Amygdala (tissue), 56 donors: ENCODE measurements around the gene GCNA.
A peak's percentile ranks its signal among the peaks of the same experiment; 100 is the strongest.
"Not testable (repeated sequence)": the region's sequence is repeated elsewhere in the genome, so short reads cannot be mapped to it uniquely, and the experiment has no call there.

Experiments used
- DNase-seq, 56 donors: peaks; one replicate each; lab custom pipeline; 2025; lab: John Stamatoyannopoulos, UW

The GCNA gene

DNA sequence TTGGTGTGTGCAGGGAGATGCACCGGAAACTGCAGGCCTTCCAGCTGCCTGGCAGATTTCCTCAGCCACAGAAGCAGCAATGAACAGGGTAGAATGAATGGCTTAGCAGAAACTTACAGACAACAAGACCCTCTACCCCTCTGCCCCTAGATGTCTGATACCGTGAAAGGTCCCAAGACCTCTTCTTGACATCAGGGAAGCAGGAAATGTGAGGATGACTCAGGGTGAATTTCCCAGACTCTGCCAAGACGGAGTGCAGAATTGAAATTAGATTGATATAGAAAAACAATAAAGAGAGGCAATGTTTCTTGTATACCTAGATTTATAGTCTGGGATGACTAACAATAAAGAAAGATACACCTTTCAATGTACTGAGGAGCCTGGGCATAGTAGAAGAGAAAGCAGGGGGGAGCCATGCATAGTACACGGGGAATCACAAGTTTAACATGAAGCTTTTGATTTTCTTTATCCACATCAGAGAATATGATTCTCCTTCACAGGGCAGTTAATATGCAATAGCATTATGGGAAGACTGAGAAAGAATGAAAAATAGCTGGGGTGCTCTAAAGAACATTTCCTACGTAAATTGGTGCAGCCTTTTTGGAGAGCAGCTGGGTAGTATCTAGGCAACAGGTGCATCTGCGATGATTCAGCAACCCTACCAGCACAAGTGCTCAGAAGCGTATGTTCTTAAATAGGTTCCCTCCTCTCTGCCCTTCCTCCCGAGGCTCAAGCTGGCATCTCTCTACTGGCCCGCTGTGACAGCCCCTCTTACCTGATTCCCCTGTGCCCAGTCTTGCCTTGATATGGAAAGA, 58.4 kb downstream of the GCNA start:
- DNase-seq = peak in 10 of 56 donors; percentile 1 to 41 (median 5)

DNA sequence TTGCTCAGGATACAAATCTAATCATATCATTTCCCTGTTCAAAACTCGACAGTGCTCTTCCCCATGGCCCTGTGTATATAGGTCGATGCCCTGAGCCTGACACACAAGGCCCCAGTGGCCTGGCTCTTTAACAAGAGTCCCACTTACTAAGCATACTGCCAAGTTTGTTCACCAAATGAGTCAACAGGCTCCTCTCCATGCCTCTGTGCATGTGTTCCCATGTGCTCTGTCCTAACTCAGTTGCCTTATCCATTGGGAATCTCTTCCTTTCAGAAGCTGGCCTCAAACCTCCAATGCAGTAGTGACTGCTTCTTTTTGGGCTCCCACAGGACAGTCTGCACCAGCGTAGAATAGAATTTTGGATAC, 59.0 kb downstream of the GCNA start:
- no peak for DNase-seq

DNA sequence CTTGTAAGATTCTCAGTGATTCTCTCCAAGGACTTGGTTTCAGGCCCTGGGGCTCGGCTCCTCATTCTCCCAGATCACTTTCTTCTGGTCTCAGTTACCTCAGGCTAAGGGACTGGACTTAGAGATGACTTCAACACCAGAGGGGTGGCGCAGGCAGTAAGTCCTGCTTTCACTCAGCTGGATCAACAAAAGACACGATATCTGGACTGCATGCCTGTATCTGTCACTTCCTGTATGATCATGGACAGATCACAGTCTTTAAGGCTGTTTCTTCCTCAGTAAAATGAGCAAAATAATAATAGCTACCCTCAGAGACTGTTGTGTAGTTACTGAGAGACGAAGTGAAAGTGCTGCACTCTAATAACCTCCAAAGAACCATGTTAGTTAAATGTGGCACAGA, 59.6 kb downstream of the GCNA start:
- DNase-seq = no peak

DNA sequence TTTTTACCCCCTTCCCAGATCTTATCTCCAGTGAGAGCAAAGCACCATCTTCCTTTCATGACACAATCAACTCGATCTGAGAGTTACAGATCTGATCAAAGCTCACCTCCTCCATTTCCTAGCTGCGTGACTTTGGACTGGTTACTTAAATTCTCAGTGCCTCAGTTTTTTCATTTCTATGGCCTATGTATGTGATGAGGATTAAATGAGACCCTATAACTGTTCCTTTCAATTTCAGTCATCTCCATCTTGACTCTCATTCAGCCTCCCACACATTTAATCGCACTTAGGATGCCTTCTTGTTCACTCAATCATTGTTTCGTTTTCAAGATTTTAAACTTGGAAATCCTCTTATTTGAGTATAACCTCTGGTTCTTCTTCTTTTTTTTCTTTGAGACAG, 60.2 kb downstream of the GCNA start:
- no peak for DNase-seq

DNA sequence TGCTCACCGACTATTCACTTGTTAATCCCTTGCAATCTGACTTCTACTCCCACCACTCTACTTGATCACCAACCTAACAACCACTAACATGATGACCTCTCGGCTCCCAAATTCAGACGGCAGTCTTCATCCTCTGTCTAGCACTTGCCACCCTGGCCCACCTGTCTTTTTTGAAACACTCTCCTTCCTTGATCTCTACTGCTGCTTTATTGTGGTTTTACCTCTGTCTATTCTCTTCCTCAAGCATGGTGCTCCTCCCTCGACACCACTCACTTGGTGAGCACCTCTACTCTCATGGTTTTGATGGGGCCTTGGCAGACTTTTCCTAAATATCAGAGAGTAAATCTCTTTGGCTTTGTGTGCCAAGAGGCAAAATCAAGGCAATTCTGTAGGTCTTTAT, 61.8 kb downstream of the GCNA start:
- DNase-seq = no peak

DNA sequence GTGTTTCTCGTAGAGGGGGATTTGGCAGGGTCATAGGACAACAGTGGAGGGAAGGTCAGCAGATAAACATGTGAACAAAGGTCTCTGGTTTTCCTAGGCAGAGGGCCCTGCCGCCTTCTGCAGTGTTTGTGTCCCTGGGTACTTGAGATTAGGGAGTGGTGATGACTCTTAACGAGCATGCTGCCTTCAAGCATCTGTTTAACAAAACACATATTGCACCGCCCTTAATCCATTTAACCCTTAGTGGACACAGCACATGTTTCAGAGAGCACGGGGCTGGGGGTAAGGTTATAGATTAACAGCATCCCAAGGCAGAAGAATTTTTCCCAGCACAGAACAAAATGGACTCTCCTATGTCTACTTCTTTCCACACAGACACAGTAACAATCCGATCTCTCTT, 66.2 kb downstream of the GCNA start:
- DNase-seq = not testable (repeated sequence)

DNA sequence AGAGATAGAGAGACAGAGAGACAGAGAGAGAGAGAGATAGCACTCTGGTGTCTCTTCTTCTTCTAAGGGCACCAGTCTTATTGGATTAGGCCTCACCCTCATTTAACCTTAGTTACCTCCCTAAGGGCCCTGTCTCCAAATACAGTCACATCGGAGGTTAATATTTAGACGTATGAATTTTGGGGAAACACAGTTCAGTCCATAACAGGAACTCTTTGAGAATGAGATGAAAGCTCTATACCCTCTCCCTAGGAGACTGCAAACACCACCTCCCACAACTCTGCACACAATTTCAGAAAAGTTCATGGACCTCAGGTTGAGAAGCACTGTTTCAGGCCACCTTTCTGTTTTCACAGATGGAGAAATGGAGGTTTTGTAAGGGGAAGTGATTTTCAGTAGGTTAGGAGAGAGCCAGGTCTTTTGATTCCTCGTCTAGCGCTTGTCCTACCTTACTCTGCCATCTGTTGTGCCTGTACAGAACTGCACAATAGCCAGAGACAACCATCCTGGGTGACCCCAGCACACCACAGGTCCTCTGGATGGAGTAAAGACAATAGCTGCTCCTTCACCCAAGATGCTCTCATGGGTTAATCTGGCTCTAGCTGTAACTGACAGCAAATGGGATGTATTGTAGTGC, 72.2 kb downstream of the GCNA start:
- DNase-seq = no peak

DNA sequence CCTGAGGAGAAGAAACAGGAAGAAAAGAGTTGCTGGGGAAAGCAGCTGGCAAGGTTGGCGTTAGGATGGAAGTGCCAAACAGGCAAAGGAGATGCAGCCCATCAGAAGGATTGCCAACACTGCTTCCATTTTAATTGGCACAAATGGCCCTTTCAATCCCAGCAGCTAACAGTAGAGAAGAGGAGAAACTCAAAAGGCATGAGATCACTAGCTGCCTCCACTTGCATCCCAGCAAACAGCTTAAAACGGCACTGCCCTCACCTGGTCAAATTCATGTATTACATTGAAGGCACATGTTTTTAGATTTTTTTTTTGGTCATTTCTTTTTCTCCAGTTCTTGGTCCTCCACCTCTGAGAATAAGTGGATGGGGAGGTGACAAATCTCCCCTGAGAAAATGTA, 74.2 kb downstream of the GCNA start:
- DNase-seq = peak in 13 of 56 donors; percentile 1 to 49 (median 12)

DNA sequence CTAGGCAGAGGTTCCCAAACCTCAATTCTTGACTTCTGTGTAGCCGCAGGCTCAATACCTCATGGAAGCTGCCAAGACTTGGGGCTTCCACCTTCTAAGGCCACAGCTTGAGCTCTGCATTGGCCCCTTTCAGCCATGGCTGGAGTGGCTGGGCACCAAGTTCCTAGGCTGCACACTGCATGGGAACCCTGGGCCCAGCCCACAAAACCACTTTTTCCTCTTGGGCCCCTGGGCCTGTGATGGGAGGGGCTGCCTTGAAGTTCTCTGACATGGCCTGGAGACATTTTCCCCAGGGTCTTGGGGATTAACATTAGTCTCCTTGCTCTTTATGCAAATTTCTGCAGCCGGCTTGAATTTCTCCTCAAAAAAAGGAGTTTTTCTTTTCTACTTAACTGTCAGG, 75.1 kb downstream of the GCNA start:
- DNase-seq = no peak

DNA sequence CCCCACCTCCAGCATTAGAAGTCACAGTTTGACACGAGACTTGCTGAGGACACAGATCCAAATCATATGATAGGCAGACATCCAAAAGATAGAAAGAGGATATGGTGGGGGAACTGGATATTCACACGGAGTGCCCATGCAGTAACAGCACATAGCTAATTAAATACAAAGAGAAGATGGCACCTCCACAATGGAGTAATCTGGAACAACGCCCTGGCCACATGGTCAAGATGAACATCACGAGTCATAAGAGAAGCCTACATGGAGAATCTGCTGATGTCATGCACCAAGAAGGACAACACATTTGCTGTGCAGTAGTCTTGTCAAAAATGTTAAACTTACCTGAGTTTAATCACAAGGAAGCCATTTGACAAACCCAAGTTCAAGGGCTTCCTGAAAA, 79.0 kb downstream of the GCNA start:
- no peak for DNase-seq

DNA sequence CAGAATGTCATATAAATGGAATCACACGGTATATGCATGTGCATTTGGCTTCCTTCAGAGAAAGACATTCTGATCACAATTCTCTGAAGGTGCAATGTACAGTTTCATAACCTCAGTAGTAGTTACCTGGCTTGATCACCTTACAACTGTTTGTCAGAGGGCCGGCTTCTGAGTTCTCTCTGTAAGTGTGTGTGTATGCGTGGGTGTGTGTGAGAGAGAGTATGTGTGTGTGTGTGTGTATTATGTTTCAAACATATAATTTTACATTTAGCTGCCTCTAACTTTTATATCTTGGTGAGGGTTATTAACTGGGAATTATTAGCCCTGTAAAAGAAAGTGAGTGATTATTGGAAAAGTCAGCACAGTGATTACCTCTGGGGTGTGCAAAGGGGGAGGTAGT, 81.1 kb downstream of the GCNA start:
- DNase-seq = no peak

DNA sequence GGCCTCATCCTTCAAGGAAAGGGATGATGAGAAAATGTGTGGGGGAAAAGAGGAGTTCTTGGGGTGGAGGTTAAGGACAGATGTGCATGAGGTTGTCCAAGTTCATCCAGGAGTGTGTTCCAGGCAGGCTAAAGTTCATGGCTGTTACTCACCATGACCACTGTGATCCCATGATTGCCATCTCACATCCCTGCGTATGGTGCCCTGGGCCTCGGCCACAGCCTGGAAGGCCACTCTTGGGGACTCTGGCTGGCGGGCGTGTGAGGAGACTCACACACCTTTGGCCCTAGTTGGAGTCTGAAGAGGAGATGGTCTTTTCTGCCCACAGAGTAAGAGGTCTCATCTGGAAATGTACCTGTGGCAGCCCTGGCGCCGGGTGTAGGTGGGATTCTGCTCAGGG, 81.7 kb downstream of the GCNA start:
- no peak for DNase-seq

DNA sequence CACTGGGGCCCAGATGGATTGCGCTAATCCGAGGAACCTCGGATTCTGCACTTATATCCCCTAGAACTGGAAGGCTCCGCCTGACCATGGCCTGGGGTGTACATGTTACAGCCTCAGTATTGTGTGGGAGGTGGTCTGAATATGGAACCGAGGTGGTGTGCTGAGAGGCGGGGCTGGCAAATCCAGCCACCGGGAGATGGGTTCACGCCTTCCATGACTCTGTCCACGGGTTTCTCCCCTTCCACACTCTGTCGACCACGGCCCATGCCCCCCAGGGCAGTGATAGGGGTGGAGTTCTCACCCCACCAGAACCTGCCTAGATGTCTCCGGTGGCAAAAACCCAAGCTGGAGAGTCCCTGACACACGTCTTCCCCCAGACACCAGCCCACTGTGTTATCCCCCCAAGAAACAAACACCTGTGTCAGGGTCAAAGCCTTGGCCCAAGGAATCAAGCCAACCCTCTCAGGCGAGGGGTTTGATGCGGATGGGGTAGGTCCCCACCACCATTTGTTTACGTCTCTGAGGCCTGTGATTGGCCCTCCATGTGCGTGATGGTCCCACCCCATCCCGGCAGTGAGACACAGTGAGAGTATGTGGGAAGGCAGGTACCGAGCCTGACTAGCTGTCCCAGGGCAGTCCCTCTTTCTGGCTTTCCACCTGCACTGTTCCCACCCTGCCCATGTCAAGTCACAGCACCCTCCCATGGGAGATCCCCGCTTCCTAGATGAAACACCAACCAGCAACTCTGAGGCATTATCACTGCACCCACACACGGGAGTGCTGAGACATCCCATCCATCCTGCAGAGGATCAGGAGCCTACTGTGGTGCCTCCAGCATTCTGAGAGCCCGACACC, 82.6 kb downstream of the GCNA start:
- DNase-seq = no peak

DNA sequence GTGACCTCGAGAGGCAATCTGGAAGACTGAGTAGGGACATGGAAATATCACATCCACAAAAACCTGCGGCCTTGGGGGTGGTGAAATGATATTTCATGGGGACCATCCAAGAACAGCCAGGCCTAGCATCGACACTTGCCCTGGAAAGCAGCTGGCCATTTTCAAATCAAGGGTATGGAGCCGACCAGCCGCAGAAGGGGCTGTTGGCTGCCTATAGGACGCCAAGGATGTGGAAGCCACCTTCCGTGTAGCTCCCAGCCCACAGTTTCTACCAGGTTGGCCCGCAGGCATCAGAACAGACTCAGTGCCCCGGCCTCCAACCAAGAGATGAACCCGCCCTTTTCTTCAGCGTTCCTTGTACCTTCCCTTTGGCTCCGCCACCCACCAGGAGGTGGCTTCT, 83.7 kb downstream of the GCNA start:
- no peak for DNase-seq

DNA sequence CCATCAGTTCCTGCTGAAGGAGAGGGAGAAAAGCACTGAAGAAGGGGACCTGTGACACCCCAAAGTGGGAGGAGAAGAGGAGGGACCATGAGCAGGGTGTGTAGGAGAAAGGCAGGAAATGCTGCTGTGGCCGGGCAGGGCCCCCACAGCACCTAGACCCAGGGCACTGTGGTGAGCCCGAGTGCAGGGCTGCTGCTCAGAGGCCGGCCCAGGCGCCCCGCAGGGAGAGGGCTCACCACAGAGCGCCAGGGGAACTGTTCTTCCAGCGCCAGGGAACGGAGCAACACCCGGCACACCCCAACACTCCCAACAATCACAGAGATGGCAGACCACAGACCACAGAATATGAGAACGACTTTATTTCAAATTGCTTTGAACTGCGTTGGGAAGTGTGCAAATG, 84.4 kb downstream of the GCNA start:
- not testable (repeated sequence) for DNase-seq
